ENCODE results near the gene CLEC4G. TPM values are rescaled to one million over a fixed set of nuclear protein-coding genes. Genes with fewer than 3 reads are reported as not detected.
A peak's percentile ranks its signal among the peaks of the same experiment; 100 is the strongest.
"Not testable (repeated sequence)": the region's sequence is repeated elsewhere in the genome, so short reads cannot be mapped to it uniquely, and the experiment has no call there.

CLEC4G gene
- total RNA-seq, 6 experiments from 2014 or later: 25.7 to 59.0 (median 38.2) TPM

GRCh38 chr19:7751157-7751783, 19.4 kb upstream of the CLEC4G start:
- DNase-seq (no peak), ATAC-seq (no peak)
- WGBS (ENCODE audit: insufficient coverage, low coverage, low lambda C conversion rate, missing lambda C conversion rate): 35% methylated on average over 10 of the region's 12 CpGs
- no peaks in the 10 kb centered on the region for H3K27me3 ChIP-seq
- intact Hi-C loops (cut with DNase I): no loop called here
- no peaks in the 10 kb centered on the region for H3K4me1 ChIP-seq
- no peak overlapping the region for H3K27ac ChIP-seq
- no peaks in the 10 kb centered on the region for H3K9me3 ChIP-seq
- no peak overlapping the region for H3K4me3 ChIP-seq
- no peaks in the 10 kb centered on the region for H3K36me3 ChIP-seq
- TF ChIP-seq, protein P1, sequence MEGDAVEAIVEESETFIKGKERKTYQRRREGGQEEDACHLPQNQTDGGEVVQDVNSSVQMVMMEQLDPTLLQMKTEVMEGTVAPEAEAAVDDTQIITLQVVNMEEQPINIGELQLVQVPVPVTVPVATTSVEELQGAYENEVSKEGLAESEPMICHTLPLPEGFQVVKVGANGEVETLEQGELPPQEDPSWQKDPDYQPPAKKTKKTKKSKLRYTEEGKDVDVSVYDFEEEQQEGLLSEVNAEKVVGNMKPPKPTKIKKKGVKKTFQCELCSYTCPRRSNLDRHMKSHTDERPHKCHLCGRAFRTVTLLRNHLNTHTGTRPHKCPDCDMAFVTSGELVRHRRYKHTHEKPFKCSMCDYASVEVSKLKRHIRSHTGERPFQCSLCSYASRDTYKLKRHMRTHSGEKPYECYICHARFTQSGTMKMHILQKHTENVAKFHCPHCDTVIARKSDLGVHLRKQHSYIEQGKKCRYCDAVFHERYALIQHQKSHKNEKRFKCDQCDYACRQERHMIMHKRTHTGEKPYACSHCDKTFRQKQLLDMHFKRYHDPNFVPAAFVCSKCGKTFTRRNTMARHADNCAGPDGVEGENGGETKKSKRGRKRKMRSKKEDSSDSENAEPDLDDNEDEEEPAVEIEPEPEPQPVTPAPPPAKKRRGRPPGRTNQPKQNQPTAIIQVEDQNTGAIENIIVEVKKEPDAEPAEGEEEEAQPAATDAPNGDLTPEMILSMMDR (IDR thresholded peaks at IDR 0.05): no peak
- TF ChIP-seq POLR2A (IDR thresholded peaks at IDR 0.05): no peak

DNA sequence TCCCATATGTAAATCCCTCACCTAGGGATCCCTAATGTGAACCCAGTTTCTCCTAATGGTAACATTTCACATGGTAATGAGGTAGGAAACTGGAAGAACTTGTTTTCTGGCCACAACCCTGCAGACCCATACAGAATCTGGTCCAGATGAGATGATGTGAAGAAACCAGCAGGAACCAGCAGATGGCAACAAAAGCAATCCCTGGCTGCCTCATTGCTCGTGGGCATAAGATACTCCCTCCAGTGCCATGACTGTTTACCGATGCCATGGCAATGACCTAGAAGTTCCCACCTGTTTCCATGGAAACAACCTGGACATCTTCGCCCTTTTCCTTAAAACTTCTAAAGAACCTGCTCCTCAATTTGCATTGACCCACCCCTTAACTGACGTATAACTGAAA, 16.8 kb upstream of the CLEC4G start:
- H3K9me3 ChIP-seq: no peaks in the 10 kb centered on the region
- H3K36me3 ChIP-seq: no peaks in the 10 kb centered on the region
- H3K4me3 ChIP-seq: no peak overlapping the region
- ATAC-seq (peak in 2 of 4 donors; percentile 25 to 44), DNase-seq (no peak)
- no peaks in the 10 kb centered on the region for H3K27me3 ChIP-seq
- 21% methylated on average over 4 of the region's 4 CpGs for WGBS (ENCODE audit: insufficient coverage, low coverage, low lambda C conversion rate, missing lambda C conversion rate)
- no peaks in the 10 kb centered on the region for H3K4me1 ChIP-seq
- intact Hi-C loops (cut with DNase I): no loop called here
- TF ChIP-seq, protein P1 (IDR thresholded peaks at IDR 0.05): no peak
- TF ChIP-seq POLR2A (IDR thresholded peaks at IDR 0.05): no peak
- H3K27ac ChIP-seq: no peak overlapping the region

- H3K4me3 ChIP-seq: no peak overlapping the region
- TF ChIP-seq, protein P1 (IDR thresholded peaks at IDR 0.05): no peak
- no peak for TF ChIP-seq POLR2A (IDR thresholded peaks at IDR 0.05)
- no peak for DNase-seq
- intact Hi-C loops (cut with DNase I): no loop called here
- no peaks in the 10 kb centered on the region for H3K4me1 ChIP-seq
- WGBS (ENCODE audit: insufficient coverage, low coverage, low lambda C conversion rate, missing lambda C conversion rate): 73% methylated on average over 2 of the region's 2 CpGs
- H3K27me3 ChIP-seq: no peaks in the 10 kb centered on the region
- no peak for ATAC-seq
- no peaks in the 10 kb centered on the region for H3K9me3 ChIP-seq
- H3K27ac ChIP-seq: no peak overlapping the region
- H3K36me3 ChIP-seq: no peaks in the 10 kb centered on the region
Observed at GRCh38 chr19:7748171-7748570, 16.3 kb upstream of the CLEC4G start.

GRCh38 chr19:7746903-7747884, 15.3 kb upstream of the CLEC4G start, which contains the start of gene CD209:
Gene CD209, minus strand, starts transcription at chr19:7747534. Its CDS starts 23 bp downstream, at chr19:7747511.
- H3K27ac ChIP-seq: no peak within 1 kb of the TSS
- no peaks in the 10 kb centered on the region for H3K9me3 ChIP-seq
- DNase-seq (no peak), ATAC-seq (peak in 3 of 4 donors; percentile 20 to 44 (median 38))
- no peaks in the 10 kb centered on the region for H3K36me3 ChIP-seq
- intact Hi-C loops (cut with DNase I): no loop called here
- H3K4me1 ChIP-seq: no peaks in the 10 kb centered on the region
- 57% methylated on average over 5 of the region's 7 CpGs for WGBS (ENCODE audit: insufficient coverage, low coverage, low lambda C conversion rate, missing lambda C conversion rate)
- H3K27me3 ChIP-seq: no peaks in the 10 kb centered on the region
- H3K4me3 ChIP-seq: no peak within 1 kb of the TSS
- TF ChIP-seq, protein P1 (IDR thresholded peaks at IDR 0.05): no peak
- TF ChIP-seq POLR2A (IDR thresholded peaks at IDR 0.05): no peak

DNA sequence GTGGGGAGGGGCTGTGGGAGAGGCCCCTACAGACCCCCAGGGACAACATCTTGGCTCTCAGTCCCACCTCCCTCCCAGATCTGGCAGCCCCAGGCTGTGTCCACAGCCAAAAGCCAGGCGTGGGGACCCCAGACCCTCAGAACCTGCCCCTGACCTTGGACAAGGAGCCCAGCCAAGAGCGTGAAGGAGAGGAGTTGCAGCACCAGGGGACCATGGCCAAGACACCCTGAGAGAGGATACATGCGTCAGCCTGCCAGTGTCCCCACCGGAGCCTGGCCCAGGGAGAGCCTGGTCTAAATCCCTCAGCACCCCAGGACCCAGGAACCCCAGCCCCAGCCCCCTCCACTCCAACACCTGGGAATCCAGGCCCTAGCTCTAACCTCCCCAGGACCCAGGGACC, 14.4 kb upstream of the CLEC4G start:
- H3K36me3 ChIP-seq; H3K27ac ChIP-seq; H3K4me3 ChIP-seq; DNase-seq; H3K27me3 ChIP-seq; H3K4me1 ChIP-seq; intact Hi-C loops (cut with DNase I); H3K9me3 ChIP-seq: not testable (repeated sequence)
- ATAC-seq: peak in 1 of 4 donors; percentile 9
- WGBS (ENCODE audit: insufficient coverage, low coverage, low lambda C conversion rate, missing lambda C conversion rate): no CpG with 5 or more reads among the region's 4 CpGs
